ENCODE results near the gene PABPN1L. TPM values are rescaled to one million over a fixed set of nuclear protein-coding genes. Genes with fewer than 3 reads are reported as not detected.

The PABPN1L gene
- total RNA-seq, 4 donors from 2014 or later: not detected

GRCh38 chr16:88835383-88835782 lies 31.1 kb downstream of the PABPN1L start:
- no peak overlapping the region for H3K27ac ChIP-seq (replicated peaks in 1 of 4)
- TF ChIP-seq EP300 (IDR thresholded peaks at IDR 0.05) (no peak), CTCF (IDR thresholded peaks at IDR 0.05) (no peak), POLR2A (IDR thresholded peaks at IDR 0.05; ENCODE audit: low read depth) (no peak), POLR2AphosphoS5 (IDR thresholded peaks at IDR 0.05) (no peak)
- 82% methylated on average over 9 of the region's 11 CpGs for WGBS
- H3K9me3 ChIP-seq: no peaks in the 10 kb centered on the region
- no peak for DNase-seq (ENCODE audit: extremely low spot score)
- no peaks in the 10 kb centered on the region for H3K4me1 ChIP-seq
- H3K4me3 ChIP-seq: no peak overlapping the region
- intact Hi-C loops (cut with DNase I): no loop called here
- H3K27me3 ChIP-seq: no peaks in the 10 kb centered on the region
- peaks cover 21 to 58% (median 46%) of the 10 kb centered on the region in 4 donors for H3K36me3 ChIP-seq

GRCh38 chr16:88834670-88835069 lies 31.8 kb downstream of the PABPN1L start:
- intact Hi-C loops (cut with DNase I): no loop called here
- no peak for DNase-seq (ENCODE audit: extremely low spot score)
- no peaks in the 10 kb centered on the region for H3K9me3 ChIP-seq
- peaks cover 14 to 56% (median 41%) of the 10 kb centered on the region in 4 donors for H3K36me3 ChIP-seq
- no peaks in the 10 kb centered on the region for H3K27me3 ChIP-seq
- TF ChIP-seq POLR2AphosphoS5 (IDR thresholded peaks at IDR 0.05): no peak
- no peak for TF ChIP-seq POLR2A (IDR thresholded peaks at IDR 0.05; ENCODE audit: low read depth)
- TF ChIP-seq EP300 (IDR thresholded peaks at IDR 0.05): no peak
- no peak for TF ChIP-seq CTCF (IDR thresholded peaks at IDR 0.05)
- no peak overlapping the region for H3K4me3 ChIP-seq
- 92% methylated on average over 10 of the region's 13 CpGs for WGBS
- H3K27ac ChIP-seq (replicated peaks in 1 of 4): no peak overlapping the region
- H3K4me1 ChIP-seq: no peaks in the 10 kb centered on the region

GRCh38 chr16:88833086-88833485 lies 33.4 kb downstream of the PABPN1L start:
- TF ChIP-seq EP300 (IDR thresholded peaks at IDR 0.05) (no peak), CTCF (IDR thresholded peaks at IDR 0.05) (no peak), POLR2AphosphoS5 (IDR thresholded peaks at IDR 0.05) (no peak), POLR2A (IDR thresholded peaks at IDR 0.05; ENCODE audit: low read depth) (no peak)
- H3K9me3 ChIP-seq: no peaks in the 10 kb centered on the region
- DNase-seq (ENCODE audit: extremely low spot score): no peak
- H3K4me3 ChIP-seq: no peak overlapping the region
- no peak overlapping the region for H3K27ac ChIP-seq (replicated peaks in 1 of 4)
- intact Hi-C loops (cut with DNase I): no loop called here
- H3K27me3 ChIP-seq: no peaks in the 10 kb centered on the region
- WGBS: 93% methylated on average over 13 of the region's 13 CpGs
- no peaks in the 10 kb centered on the region for H3K4me1 ChIP-seq
- H3K36me3 ChIP-seq: peaks cover 13 to 54% (median 40%) of the 10 kb centered on the region in 4 donors

- Histone ChIP-seq H3K27ac (replicated peaks in 1 of 4) (no peak overlapping the region), H3K36me3 (peaks cover 16 to 59% (median 45%) of the 10 kb centered on the region in 4 donors), H3K4me3 (no peak overlapping the region), H3K27me3 (no peaks in the 10 kb centered on the region), H3K4me1 (no peaks in the 10 kb centered on the region), H3K9me3 (no peaks in the 10 kb centered on the region)
- TF ChIP-seq EP300 (IDR thresholded peaks at IDR 0.05) (no peak), CTCF (IDR thresholded peaks at IDR 0.05) (no peak), POLR2AphosphoS5 (IDR thresholded peaks at IDR 0.05) (no peak), POLR2A (IDR thresholded peaks at IDR 0.05; ENCODE audit: low read depth) (no peak)
- no peak for DNase-seq (ENCODE audit: extremely low spot score)
- intact Hi-C loops (cut with DNase I): no loop called here
- 93% methylated on average over 10 of the region's 13 CpGs for WGBS
Measured at GRCh38 chr16:88831838-88832237, 34.6 kb downstream of the PABPN1L start.

GRCh38 chr16:88830783-88831182 lies 35.7 kb downstream of the PABPN1L start:
- no peak for DNase-seq (ENCODE audit: extremely low spot score)
- H3K4me1 ChIP-seq: no peaks in the 10 kb centered on the region
- peaks cover 22 to 67% (median 50%) of the 10 kb centered on the region in 4 donors for H3K36me3 ChIP-seq
- no peaks in the 10 kb centered on the region for H3K27me3 ChIP-seq
- 93% methylated on average over 7 of the region's 14 CpGs for WGBS
- no peak overlapping the region for H3K27ac ChIP-seq (replicated peaks in 1 of 4)
- no peak overlapping the region for H3K4me3 ChIP-seq
- no peak for TF ChIP-seq POLR2AphosphoS5 (IDR thresholded peaks at IDR 0.05)
- no peaks in the 10 kb centered on the region for H3K9me3 ChIP-seq
- intact Hi-C loops (cut with DNase I): no loop called here

Data from esophagus muscularis mucosa (tissue), 4 donors.